DND-41 (cell line): ENCODE data around the gene PTPRN2.

ENCODE experiments used
- ATAC-seq: fragments of 200-7000 bp; cut with Tn5 transposase; 3 replicates; pipeline ENCODE4 v1.9.1; 2021; ENCODE audit warnings: low read depth; ENCODE audit not compliant: insufficient read depth
- DNase-seq: peaks from one replicate; pipeline ENCODE4 v3.0.0-alpha.2; 2020
- H2AFZ ChIP-seq: 2 replicates; pipeline ENCODE4 v1.6.0; 2012; ENCODE audit warnings: low read depth, low read length
- H3K27ac ChIP-seq: 2 replicates; pipeline ENCODE4 v1.5.1; 2012; ENCODE audit warnings: low read length, inconsistent platforms
- H3K27me3 ChIP-seq: fragments of 200-600 bp; sonication (generic); 2 replicates; pipeline ENCODE4 v1.6.0; 2012; ENCODE audit warnings: low read length, mild to moderate bottlenecking, inconsistent platforms; ENCODE audit not compliant: insufficient read depth, poor library complexity
- H3K36me3 ChIP-seq: 2 replicates; pipeline ENCODE4 v1.5.1; 2012; ENCODE audit warnings: low read length, inconsistent platforms; ENCODE audit not compliant: insufficient read depth
- H3K4me1 ChIP-seq: 2 replicates; pipeline ENCODE4 v1.5.1; 2012; ENCODE audit warnings: mild to moderate bottlenecking, low read length; ENCODE audit not compliant: insufficient read depth
- H3K4me2 ChIP-seq: 2 replicates; pipeline ENCODE4 v1.6.0; 2012; ENCODE audit warnings: mild to moderate bottlenecking, moderate library complexity, low read length, inconsistent platforms; ENCODE audit not compliant: insufficient read depth
- H3K4me3 ChIP-seq, 2 experiments: fragments of 200-600 bp in 1 of 2; shearing (Covaris generic) in 1 of 2; 2 replicates each; pipeline ENCODE4 v1.5.1; 2012 to 2016; ENCODE audit warnings: inconsistent platforms in 2 of 2, low read length in 2 of 2, mild to moderate bottlenecking in 2 of 2, low read depth in 1 of 2, moderate library complexity in 1 of 2
- H3K79me2 ChIP-seq: 2 replicates; pipeline ENCODE4 v1.6.0; 2012; ENCODE audit warnings: low read length, inconsistent platforms; ENCODE audit not compliant: insufficient read depth
- H3K9ac ChIP-seq: 2 replicates; pipeline ENCODE4 v1.6.0; 2012; ENCODE audit warnings: low read depth, mild to moderate bottlenecking, inconsistent platforms, low read length, moderate library complexity
- H3K9me3 ChIP-seq: 2 replicates; pipeline ENCODE4 v1.5.1; 2012; ENCODE audit warnings: low read length, moderate library complexity, mild to moderate bottlenecking, inconsistent platforms; ENCODE audit not compliant: insufficient read depth, severe bottlenecking
- H4K20me1 ChIP-seq: 2 replicates; pipeline ENCODE4 v1.6.0; 2012; ENCODE audit warnings: low read length; ENCODE audit not compliant: insufficient read depth
- EZH2 ChIP-seq: IDR thresholded peaks from 3 replicates; pipeline ENCODE4 v1.6.1; 2012; ENCODE audit warnings: borderline replicate concordance, low read depth, mild to moderate bottlenecking, moderate library complexity, low read length, inconsistent platforms; ENCODE audit not compliant: severe bottlenecking
- TF ChIP-seq, protein P1 (sequence below): IDR thresholded peaks from 2 replicates; pipeline ENCODE4 v1.5.1; 2012; ENCODE audit warnings: borderline replicate concordance, low read length, moderate library complexity, mild to moderate bottlenecking; ENCODE audit not compliant: poor library complexity, severe bottlenecking; ENCODE audit errors: extremely low read depth

The PTPRN2 gene

DNA sequence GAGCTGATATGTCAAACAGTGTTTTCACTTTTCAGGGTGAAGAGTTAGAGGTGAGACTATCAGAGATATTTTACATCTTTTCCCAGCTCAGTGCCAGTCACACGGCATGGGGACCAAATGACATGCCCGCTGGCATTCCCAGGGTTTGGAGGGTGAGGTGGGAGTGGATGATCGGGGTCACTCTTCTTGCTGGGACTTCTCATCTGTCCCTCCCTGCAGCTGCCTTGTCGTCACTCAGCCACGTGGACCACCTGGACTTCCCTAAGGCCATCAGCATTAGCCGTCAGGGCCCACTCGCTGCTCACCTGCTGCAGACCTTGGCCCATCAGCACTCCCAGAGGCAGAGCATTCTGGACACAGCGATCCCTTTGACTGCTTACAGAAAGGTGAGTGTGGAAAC lies 949.1 kb downstream of the PTPRN2 start:
- TF ChIP-seq EZH2: no peak
- TF ChIP-seq, protein P1, sequence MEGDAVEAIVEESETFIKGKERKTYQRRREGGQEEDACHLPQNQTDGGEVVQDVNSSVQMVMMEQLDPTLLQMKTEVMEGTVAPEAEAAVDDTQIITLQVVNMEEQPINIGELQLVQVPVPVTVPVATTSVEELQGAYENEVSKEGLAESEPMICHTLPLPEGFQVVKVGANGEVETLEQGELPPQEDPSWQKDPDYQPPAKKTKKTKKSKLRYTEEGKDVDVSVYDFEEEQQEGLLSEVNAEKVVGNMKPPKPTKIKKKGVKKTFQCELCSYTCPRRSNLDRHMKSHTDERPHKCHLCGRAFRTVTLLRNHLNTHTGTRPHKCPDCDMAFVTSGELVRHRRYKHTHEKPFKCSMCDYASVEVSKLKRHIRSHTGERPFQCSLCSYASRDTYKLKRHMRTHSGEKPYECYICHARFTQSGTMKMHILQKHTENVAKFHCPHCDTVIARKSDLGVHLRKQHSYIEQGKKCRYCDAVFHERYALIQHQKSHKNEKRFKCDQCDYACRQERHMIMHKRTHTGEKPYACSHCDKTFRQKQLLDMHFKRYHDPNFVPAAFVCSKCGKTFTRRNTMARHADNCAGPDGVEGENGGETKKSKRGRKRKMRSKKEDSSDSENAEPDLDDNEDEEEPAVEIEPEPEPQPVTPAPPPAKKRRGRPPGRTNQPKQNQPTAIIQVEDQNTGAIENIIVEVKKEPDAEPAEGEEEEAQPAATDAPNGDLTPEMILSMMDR: no peak

GRCh38 chr7:157637216-157637949 lies 950.2 kb downstream of the PTPRN2 start:
- no peak overlapping the region for H3K4me2 ChIP-seq
- peaks cover 23% of the 10 kb centered on the region for H3K9me3 ChIP-seq
- no peak overlapping the region for H3K27ac ChIP-seq
- H3K79me2 ChIP-seq: peaks cover 65% of the 10 kb centered on the region
- H2AFZ ChIP-seq: no peak overlapping the region
- no peak overlapping the region for H3K9ac ChIP-seq
- H3K36me3 ChIP-seq: peaks cover 68% of the 10 kb centered on the region
- H3K27me3 ChIP-seq: no peaks in the 10 kb centered on the region
- ATAC-seq: no peak
- no peaks in the 10 kb centered on the region for H3K4me1 ChIP-seq
- no peak for TF ChIP-seq EZH2
- TF ChIP-seq, protein P1: no peak
- no peaks in the 10 kb centered on the region; the same call in 1 of the 2 replicates for H4K20me1 ChIP-seq
- no peak overlapping the region for H3K4me3 ChIP-seq
- no peak for DNase-seq

More for the DNA sequence above, 949.1 kb downstream of the PTPRN2 start:
- Histone ChIP-seq H3K36me3 (peaks cover 70% of the 10 kb centered on the region), H3K9ac (no peak overlapping the region), H3K27me3 (no peaks in the 10 kb centered on the region), H3K27ac (no peak overlapping the region), H3K9me3 (peaks cover 30% of the 10 kb centered on the region), H3K79me2 (peaks cover 63% of the 10 kb centered on the region), H3K4me1 (no peaks in the 10 kb centered on the region), H3K4me3 (no peak overlapping the region), H4K20me1 (no peaks in the 10 kb centered on the region; the same call in 1 of the 2 replicates), H3K4me2 (no peak overlapping the region), H2AFZ (no peak overlapping the region)
- ATAC-seq (no peak), DNase-seq (no peak)

DNA sequence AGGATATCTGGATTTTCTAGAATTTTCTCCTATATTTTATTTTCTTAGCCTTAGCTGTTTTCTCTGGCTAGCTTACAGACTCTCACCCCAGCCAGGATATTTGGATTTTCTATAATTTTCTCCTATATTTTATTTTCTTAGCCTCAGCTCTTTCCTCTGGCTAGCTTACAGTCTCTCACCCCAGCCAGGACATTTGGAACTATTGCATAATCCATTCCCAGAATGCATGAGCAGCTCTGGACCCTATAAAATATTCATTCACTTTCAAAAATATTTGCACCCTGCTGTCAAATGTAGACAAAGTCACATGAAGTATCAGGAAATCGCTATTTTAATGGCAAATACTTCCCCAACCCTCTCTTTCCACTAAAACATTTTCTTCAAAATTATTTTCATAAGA lies 952.0 kb downstream of the PTPRN2 start:
- peaks cover 7% of the 10 kb centered on the region for H3K9me3 ChIP-seq
- H3K27ac ChIP-seq: no peak overlapping the region
- ATAC-seq: no peak
- H3K79me2 ChIP-seq: peaks cover 60% of the 10 kb centered on the region
- TF ChIP-seq, protein P1: no peak
- peaks cover 64% of the 10 kb centered on the region for H3K36me3 ChIP-seq
- DNase-seq: no peak
- H3K4me3 ChIP-seq: no peak overlapping the region
- peaks cover 9% of the 10 kb centered on the region for H3K4me1 ChIP-seq
- H3K9ac ChIP-seq: no peak overlapping the region
- H3K4me2 ChIP-seq: no peak overlapping the region
- H3K27me3 ChIP-seq: no peaks in the 10 kb centered on the region
- no peaks in the 10 kb centered on the region; the same call in 1 of the 2 replicates for H4K20me1 ChIP-seq
- no peak overlapping the region for H2AFZ ChIP-seq
